HG03558 (cell line): ENCODE results near the gene BRD3OS.

Experiments
- ATAC-seq: cut with Tn5 transposase; IDR thresholded peaks from one replicate; pipeline ENCODE4 v1.9.1; 2021; ENCODE audit warnings: moderate number of reproducible peaks; ENCODE audit not compliant: unreplicated experiment; ENCODE audit errors: extremely low read depth

BRD3OS gene, protein sequence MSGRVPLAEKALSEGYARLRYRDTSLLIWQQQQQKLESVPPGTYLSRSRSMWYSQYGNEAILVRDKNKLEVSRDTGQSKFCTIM

DNA sequence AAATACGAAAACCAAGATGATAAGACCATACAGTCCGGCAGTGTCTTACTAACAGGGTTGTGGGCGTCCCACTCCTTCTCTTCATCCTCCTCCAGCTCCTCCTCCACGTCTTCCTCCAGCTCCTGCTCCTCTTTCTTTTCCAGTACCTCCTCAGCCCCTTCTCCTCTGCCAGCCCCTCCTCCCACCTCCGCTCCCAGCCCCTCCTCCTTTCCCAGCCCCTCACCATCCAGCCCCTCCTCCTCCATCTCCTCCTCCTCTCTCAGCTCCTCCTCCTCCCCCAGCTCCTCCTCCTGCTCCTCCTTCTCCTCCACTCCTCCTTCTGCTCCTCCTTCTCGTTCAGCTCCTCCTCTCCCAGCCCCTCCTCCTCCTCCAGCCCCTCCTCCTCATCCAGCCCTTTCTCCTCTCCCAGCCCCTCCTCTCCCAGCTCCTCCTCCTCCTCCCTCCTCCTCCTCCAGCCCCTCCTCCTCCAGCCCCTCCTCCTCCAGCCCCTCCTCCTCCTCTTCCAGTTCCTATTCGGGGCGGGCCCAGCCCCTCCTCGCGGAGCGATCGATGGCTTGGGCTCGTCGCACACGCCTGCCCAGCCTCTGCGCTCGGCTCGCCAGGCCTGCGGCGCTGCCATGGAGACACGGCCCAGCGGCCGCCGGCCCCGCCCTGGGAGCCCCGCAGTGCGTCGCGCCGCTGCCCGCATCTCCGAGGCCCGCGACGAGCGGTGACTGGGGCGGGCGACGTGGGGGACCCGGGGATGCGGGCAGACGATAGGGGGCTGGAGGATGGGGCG, at the start of gene BRD3OS:
Gene BRD3OS, plus strand, starts transcription at position 654 of the 778 bp plus-strand sequence. CDS start 1,267 bp downstream, outside the sequence.
- ATAC-seq, result peak; percentile 64

DNA sequence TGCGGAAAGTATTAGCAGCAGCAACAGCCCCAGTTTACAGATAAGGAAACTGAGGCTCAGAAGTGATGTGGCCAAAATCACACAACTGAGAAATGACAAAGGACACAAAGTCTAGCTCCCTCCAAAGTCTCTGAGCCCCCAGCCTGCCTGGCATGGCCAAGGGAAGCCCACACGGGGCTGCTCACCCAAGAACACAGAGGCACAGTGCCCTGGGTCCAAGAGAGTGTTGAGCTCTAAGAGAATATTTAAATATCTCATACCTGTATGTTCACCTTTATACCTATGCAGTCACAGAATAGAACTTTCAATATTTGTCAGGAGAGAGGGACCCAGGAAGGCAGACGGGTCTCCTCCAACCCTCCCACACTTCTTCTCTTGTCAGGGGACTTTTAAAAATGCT, 49.8 kb upstream of the BRD3OS start:
- ATAC-seq, result no peak

DNA sequence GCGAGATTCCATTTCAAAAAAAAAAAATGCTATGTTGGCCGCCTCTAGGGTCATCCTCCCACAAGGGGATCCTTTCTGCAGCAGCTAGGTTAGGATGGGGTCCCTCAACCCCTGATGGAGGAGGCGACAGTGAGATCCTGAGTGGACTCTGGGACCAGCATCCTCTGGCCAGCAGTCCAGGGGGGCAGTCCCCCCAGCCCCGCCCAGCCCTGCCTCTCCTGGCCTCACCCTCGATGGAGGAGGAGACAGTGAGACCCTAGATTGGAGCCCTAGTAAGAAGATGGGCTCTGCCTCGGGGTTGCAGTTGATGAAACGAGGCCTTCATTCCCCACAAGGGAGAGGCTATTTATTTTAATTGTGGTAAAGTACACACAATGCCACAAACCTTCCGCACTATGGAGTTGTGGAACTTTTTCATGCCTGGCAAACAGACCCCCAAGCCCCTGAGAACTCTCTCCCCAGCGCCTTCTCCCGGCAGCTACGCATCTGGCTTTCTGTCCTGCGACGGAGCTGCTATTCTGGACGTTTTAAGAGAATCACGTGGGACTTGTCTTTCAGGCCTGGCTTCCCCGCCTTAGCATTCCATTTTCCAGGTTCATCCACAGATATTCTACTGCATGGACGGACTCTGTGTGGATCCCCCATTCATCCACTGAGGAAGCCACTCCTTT, 49.0 kb upstream of the BRD3OS start:
- no peak for ATAC-seq

DNA sequence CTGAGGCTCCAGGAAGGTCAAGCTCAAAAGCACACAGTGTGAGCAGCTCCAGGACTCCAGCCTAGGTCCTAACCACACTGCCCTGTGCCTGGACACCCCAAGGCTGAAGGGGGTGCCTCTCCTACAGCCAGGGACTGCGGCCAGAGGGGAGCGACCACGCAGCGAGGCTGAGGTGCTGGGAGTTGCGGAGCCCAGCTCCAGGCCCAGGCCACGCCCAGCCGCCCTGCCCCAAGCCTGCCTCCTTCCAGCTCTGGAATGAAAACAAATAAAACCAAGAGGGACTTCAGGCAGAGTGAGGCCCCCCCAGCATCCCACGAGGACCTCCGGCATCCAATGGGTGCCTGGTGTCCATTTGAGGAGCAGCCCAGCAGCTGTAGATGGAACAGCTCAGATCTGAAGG, 48.4 kb upstream of the BRD3OS start:
- no peak for ATAC-seq

DNA sequence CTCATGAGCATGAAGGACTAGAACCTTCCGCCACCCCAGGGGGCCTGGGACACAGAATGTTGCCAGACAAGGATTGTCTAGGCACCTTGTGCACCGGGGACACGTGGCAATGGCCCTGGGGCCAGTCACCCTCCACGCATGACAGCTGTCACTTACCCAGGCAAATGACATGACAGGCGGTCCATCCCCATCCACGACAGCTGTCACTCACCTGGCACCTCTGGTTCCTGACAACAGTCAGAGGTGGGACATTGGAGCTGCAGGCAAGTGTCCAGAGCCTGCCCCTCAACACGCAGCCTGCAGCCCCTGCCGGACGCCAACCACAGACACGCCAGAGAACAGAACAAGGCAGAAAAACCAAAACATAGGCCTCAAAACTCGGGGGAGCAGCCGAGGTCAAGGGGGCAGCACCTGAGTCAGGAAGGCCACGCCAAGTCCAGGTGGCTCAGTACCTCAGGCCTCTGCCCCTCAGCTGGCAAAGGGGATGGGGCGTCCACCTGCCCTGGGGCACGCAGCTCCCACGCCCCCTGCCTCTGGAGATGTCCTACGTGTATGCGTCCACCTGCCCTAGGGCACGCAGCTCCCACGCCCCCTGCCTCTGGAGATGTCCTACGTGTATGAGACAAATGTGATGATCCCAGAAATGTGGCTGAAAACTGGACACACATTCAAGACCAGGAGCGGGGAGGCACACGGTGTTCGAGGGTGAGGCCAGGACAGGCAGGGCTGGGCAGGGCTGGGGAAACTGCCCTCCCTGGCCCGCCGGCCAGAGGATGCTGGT, 47.7 kb upstream of the BRD3OS start:
- no peak for ATAC-seq

DNA sequence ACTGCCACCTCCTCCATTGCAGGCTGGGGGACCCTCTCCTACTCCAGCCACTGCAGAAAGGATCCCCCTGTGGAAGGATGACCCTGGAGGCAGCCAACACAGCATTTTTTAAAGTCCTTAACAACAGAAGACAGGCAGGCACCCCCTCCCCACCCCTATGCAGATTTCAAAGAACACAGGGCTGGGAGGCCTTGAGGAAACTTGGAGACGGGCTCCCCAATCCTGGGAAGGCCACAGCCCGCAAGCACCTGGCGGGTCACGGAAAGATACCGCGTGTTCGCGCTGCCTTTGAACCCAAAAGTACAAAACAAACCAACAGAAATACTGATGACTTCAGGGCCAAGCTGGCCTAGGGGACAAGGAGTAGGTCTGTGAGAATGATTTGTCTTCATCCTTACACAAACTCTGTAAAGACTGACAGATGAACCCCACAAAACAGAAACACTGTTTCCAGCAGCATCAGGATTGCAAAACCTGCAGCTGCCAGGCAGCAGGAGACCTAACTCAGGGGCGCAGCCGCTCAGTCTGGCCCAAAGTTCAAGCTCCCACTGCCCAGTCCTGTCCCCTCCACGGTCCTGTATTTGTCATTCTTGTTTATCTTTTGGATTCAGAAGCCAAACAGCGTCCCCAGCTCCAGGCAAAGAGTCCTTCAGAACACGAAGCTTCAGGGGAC, 46.9 kb upstream of the BRD3OS start:
- ATAC-seq, result no peak

DNA sequence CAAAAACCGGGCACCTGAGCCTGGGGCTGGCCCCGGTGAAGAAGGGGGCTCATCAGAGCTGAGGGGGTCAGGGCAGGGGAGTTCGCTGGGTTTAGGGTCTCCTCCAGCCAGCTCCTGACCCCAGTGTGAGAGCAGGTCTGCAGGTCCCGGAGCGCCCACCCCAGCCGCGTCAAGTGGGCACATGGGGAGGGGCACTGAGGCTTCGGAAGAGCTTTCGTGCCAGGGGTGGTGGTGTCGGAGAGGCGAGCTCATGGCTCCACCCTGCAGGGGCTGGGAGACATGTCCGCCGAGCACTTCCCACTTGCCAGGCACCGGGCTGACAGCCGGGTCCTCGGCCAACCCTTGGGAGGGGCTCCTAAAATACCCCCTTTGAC, 46.4 kb upstream of the BRD3OS start:
- no peak for ATAC-seq

DNA sequence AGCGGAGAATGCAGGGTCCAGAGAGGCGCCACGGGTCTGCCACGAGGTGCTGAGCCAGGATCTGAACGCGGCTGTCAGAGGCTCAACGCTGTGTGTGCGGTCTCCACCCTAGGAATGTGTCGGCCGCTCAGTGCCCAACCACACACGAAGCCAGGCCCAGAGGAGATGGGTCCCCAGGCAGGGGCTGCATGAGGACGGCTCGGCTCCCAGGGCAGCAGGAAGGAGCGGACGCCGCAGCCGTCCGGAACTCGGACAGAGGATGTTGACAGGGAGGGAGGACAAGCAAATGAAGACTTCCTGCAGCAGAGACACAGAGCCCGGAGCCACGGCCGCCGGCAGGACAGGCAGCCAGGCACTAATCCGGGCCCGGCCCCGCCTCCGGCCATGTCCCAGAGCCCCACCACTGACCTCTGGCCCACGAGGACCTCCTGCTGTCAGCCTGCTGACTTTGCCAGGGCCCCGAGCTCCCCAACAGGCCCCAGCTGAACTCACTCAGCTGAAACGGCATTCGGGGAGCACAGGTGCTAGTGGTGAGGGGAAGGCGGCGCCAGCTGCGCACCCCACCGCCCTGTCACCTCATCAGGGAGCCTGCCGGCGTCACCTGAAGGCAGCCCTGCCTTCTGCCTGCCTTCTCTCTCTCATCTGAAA, 45.9 kb upstream of the BRD3OS start:
- no peak for ATAC-seq

DNA sequence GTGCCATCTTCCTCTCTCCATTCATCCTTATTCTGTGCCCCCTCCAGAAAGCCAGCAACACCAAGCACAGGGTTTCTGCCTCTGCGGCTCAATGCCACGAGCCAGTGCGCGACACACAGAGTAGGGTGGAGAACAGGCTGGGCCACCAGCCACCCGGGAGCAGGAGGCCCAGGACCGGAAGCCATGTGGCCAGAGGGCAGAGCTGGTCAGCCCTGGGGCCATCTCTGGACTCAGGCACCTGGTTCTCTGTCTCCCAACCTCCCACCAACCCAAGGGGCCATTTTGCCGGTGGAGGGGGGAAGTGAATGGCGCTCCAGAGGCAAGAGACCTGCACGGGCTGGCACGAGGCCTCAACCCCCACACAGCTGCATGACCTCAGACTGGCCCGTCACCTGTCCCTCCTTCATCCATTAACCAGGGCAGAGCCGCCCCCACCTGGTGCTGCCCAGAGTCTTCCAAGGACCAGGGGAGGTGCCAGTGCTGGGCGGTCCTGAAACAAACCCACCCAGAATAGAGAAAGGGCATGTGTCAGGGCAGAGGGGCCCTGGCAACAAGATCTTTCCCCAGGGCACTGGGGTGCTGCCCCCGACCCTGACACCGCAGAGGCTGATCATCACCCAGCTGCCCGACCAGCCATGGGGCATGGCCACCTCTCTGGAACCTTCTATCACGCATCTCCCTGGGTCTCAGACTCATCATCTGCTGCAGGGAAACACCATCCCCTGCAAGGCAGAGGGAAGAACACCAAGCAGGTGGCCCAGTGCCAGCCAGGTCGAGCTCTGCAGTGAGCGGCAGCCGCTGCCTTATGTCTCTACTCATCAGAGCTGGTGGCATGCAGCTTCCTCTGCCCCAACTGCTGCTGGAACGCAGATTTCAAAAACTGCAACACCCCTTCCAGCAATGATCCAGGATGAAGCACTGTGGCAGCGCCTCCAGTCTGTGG, 45.1 kb upstream of the BRD3OS start:
- no peak for ATAC-seq

DNA sequence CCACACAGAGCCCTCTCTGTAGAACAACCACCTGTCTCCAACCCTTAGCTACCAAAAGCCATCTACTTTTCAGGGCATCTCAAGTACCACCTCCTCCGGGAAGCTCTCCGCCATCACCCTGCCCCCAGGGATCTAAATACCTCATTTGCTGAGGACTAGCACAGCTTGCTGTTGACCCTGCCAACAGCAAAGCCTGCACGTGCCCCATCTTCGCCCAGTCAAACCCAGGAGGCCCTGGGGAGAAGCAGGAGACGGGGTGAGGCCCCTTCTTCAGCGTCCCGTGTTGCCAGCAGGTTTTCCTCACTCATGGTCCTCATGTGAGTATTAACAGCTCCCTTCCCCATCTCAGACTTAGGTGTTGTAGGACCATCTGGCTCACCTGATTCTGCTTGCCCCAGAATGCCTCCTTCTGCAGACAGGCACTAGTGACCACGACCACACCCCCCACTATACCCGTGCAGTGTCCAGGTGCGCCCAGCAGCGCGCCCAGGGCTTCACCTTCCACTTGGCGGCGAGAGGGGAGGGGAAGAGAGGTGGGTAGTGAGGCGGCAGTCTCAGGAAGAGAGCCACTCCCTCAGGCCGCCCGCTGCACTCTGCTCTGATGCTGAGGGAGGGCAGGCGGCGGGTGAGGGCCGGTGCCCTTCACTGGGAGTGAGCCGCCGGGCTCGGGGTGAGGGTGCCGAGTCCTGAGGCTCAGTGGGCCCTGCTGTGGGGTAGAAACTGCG, 44.3 kb upstream of the BRD3OS start:
- no peak for ATAC-seq

DNA sequence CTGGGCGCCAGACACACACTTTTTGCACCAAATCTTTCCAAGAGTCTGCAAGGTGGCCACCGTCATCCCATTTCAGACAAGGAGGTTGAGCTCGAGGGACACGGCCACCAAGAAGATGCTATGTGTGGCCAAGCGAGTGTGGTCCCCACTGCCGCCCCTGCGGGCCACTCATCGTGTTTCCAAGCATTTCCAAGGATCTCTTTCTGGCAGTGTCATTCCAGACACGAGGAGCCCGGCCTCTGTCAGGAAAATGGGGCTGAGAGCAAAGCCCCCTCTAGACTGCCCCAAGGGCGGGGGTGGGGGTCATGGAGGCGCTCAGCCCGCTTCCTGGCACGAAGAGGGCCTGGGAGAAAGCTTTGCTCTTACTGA, 43.7 kb upstream of the BRD3OS start:
- ATAC-seq, result no peak

DNA sequence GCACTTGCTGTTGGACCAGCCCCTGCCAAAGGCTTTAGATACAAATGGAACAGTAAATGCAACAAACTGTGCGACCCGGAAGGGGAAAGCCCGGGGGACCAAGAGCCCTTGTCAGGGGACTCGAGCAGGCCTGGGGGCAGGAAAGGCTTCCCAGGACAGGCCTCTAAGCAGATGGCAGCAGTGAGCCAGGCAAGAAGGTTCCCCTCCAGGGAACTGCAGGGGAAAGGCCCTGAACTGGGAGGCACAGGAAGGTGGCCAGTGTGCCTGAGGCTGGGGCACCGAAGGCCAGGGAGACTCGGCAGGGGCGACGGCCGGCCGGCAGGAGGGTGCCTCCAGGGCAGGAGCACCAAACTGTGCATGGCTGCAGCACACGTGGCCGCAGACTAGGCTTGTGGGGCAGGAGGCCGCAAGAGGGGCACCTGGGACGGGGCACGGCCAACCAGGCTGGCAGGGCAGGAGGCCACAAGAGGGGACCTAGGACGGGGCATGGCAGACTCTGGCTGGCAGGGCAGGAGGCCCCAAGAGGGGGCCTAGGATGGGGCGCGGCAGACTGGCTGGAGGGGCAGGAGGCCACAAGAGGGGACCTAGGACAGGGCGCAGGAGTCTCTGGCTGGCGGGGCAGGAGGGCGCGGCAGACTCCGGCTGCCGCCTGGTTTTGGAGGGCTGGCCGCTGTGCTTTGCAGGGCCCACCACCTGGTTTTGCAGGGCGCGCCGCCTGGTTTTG, 43.2 kb upstream of the BRD3OS start:
- no peak for ATAC-seq

DNA sequence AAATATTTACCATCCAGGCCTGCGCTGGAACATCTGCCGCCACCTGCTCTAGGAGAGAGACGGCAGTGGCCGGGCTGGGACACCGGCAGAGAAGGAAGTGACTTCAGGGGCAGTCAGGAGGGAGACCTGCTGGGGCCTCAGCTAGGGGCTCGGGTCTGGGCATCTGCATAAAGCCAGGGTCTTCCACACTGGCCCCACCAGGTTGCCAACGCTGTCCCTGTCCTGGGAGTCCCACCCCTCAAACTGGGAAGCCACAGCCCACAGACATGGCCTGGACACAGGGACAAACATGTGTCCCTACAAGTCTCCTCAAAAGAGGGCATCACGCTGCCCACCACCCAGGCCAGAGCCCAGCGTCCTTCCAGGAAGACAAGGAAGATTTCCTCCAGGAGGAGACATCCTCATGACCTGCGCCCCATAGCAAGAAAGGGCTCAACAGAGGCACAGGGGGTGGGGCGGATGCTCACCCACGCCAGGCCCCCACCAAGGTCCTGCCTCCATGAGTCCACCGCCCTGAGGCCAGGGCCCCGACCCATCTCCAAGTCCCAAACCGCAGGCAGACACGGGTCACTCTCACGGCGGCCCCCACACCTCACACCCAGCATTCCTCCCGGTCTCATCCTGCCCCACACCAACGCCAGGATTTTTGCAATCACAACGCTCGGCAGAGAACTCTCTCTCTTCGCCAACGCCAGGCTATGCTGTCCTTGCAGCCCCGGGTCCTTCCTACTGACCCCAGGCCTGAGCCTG, 42.1 kb upstream of the BRD3OS start:
- no peak for ATAC-seq

DNA sequence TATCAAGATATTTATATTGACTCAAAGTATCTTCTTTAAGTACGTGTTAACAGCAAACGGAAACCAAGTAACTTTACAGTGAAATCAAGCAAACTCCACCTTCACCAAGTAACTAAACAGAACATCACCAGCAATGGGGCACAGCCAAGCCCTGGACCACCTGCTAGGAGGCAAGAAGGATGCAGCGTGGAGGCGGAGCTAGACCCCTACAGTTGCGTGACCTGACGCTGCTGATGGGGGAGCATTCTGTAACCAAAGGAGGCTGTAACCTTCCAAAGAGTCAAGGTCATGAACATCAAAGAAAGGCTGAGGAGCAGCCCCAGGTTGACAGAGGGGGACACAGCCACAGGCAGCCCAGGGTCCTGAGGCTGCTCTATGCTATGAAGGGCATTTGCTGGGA, 39.2 kb upstream of the BRD3OS start:
- no peak for ATAC-seq

DNA sequence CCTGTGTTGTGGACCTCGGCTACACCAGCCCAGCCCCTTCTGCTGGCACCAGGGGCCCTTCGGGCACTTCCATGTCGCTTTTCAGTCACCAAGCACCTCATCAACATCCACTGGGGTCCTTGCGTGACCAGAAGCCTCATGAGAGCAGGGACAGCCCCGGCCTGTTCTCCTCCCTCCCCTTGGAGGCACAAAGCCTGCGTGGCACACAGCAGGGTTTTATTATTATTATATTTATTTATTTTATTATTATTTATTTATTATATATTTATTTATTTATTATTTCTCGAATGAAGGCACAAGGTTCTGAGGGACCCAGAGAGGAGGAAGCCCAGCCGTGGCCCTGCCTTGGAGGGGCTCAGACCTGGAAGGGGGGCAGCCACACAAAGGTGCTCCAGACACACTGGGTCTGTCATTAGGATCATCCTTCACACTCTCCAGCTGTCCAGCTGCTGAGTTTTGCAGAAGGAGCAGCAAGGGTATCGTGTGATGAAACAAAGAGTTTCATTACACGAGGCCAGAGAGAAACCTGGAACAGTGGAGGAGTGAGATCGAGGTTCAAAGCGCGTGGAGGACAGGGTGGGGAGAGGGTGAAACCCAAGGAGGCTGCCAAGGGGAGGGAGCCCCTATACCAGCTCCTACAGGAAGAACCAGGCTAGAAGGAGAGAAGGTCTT, 38.4 kb upstream of the BRD3OS start:
- no peak for ATAC-seq

DNA sequence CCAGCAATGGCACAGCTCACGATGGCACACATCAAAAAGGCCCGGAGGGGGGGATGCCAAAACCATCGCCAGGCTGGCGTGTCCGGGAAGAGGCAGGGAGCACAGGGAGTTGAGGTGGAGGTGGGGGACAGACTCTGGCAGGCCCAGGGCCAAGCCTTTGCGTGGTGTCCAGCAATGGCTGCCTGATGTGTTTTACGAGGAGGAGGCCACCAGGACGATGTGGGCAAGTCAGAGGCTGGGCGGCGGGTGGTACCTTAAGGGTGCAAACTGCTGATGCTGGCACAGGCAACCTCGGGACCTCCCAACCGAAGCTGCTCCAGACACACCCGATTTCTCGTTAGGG, 37.9 kb upstream of the BRD3OS start:
- no peak for ATAC-seq
